C4-2B (cell line): ENCODE results near the gene CD44.

Experiments used
- ZFX ChIP-seq: fragments of 450-650 bp; IDR thresholded peaks from 2 replicates; pipeline ENCODE4 v1.6.1; 2017
- TF ChIP-seq, protein P1 (sequence below): fragments of 450-650 bp; conservative IDR thresholded peaks from 2 replicates; pipeline ENCODE4 v1.5.1; 2017; ENCODE audit warnings: mild to moderate bottlenecking

GRCh38 chr11:35169754-35170153 lies 30.8 kb downstream of the CD44 start:
- TF ChIP-seq, protein P1, sequence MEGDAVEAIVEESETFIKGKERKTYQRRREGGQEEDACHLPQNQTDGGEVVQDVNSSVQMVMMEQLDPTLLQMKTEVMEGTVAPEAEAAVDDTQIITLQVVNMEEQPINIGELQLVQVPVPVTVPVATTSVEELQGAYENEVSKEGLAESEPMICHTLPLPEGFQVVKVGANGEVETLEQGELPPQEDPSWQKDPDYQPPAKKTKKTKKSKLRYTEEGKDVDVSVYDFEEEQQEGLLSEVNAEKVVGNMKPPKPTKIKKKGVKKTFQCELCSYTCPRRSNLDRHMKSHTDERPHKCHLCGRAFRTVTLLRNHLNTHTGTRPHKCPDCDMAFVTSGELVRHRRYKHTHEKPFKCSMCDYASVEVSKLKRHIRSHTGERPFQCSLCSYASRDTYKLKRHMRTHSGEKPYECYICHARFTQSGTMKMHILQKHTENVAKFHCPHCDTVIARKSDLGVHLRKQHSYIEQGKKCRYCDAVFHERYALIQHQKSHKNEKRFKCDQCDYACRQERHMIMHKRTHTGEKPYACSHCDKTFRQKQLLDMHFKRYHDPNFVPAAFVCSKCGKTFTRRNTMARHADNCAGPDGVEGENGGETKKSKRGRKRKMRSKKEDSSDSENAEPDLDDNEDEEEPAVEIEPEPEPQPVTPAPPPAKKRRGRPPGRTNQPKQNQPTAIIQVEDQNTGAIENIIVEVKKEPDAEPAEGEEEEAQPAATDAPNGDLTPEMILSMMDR = no peak
- no peak for TF ChIP-seq ZFX
